ENCODE measurements around the gene TAF12. TPM values are rescaled to one million over a fixed set of nuclear protein-coding genes. Genes with fewer than 3 reads are reported as not detected.

Gene TAF12
- 22.7 and 27.1 TPM in 2 replicates for total RNA-seq

GRCh38 chr1:28642847-28643635 lies at the start of gene TAF12:
TAF12 (minus strand) TSS chr1:28643067; CDS start chr1:28622081, 20,986 bp downstream.

GRCh38 chr1:28668191-28668955 lies 25.5 kb upstream of the TAF12 start, which contains the start of gene GMEB1:
GMEB1 (plus strand) TSS chr1:28668784; CDS start chr1:28683613, 14,829 bp downstream.

GRCh38 chr1:28648474-28649198 lies 5.8 kb upstream of the TAF12 start, which contains the start of gene RNU11:
RNU11 (plus strand) TSS chr1:28648600.

DNA sequence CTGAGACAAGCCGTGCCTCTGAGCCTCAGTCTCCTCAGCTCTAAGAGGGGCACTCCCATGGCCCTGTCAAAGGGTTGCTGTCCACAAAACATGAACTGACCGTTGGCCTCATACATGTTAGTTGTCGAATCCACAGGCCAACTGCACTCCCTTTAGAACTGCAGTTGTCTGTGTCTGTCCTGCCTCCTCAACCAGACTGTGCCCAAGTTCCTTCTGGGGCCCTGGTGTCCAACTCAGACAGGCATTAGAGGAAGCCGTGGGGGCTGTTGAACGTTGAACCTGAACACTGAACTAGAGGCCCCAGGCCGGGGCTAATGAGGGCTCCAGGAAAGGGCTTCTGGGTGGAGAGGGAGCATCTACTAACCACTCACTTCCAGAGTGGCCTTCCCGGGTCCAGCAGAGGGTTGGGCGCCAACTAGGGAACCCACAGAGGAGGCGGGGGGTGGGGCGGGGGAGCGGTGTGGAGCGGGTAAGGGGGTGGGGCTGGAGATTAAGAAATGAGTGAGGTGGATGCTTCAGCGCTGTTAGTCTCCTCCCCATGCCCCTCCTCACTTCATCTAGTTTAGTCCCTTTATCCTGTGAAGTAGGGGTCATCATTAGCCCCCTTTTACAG lies 51.1 kb downstream of the TAF12 start, which contains the start of gene RAB42:
Gene RAB42, plus strand, starts transcription at position 558 of the 613 bp plus-strand sequence. CDS start 247 bp downstream, outside the sequence.

Small RNAs within 50 kb of the gene (small RNA-seq; reads per million reads assigned to genes)
- gene RF00422 (not detected), gene RNU11 (not detected), gene SNORA16A (not detected), gene SNORA44 (not detected), gene SNORA61 (not detected), gene SNORD99 (868 reads per million, percentile 99 among the genes with 10 or more reads in this experiment)

Other genes starting within 250 kb of the TAF12 start
- gene RCC1, start 137.0 kb downstream of the TAF12 start, total RNA-seq = 30.8 and 31.8 TPM in 2 replicates
- 25.0 and 27.8 TPM in 2 replicates for gene TRNAU1AP, start 90.0 kb downstream of the TAF12 start, total RNA-seq
- gene RAB42, start 50.8 kb downstream of the TAF12 start, total RNA-seq = 14.6 and 15.9 TPM in 2 replicates
- not detected in 2 replicates for gene RNU11, start 5.5 kb upstream of the TAF12 start, total RNA-seq
- 12.1 and 13.0 TPM in 2 replicates for gene GMEB1, start 25.7 kb upstream of the TAF12 start, total RNA-seq
- gene YTHDF2, start 93.9 kb upstream of the TAF12 start, total RNA-seq = 73.0 and 82.3 TPM in 2 replicates
- gene OPRD1, start 169.1 kb upstream of the TAF12 start, total RNA-seq = under 0.01 TPM in 1 of 2 replicates, not detected in the other

All from hair follicle dermal papilla cell (primary cell).